Endothelial cell (in vitro differentiated cells): ENCODE data around the gene SLC17A5. TPM values are rescaled to one million over a fixed set of nuclear protein-coding genes. Genes with fewer than 3 reads are reported as not detected.

ENCODE experiments used
- DNase-seq: peaks from one replicate; pipeline ENCODE4 v3.0.0; 2021; ENCODE audit warnings: low spot score
- H3K27ac Mint-ChIP-seq: one replicate; pipeline ENCODE4 v1.8.0; 2021; ENCODE audit warnings: mixed read lengths, inconsistent platforms; ENCODE audit not compliant: unreplicated experiment
- H3K27me3 Mint-ChIP-seq: one replicate; pipeline ENCODE4 v1.8.0; 2021; ENCODE audit warnings: mild to moderate bottlenecking, moderate library complexity, mixed read lengths, inconsistent platforms; ENCODE audit not compliant: unreplicated experiment
- H3K36me3 Mint-ChIP-seq: one replicate; pipeline ENCODE4 v1.8.0; 2021; ENCODE audit warnings: mild to moderate bottlenecking, low read depth, mixed read lengths, inconsistent platforms; ENCODE audit not compliant: unreplicated experiment
- H3K4me1 Mint-ChIP-seq: one replicate; pipeline ENCODE4 v1.8.0; 2021; ENCODE audit warnings: mild to moderate bottlenecking, mixed read lengths, inconsistent platforms; ENCODE audit not compliant: unreplicated experiment
- H3K4me3 Mint-ChIP-seq: one replicate; pipeline ENCODE4 v1.8.0; 2021; ENCODE audit warnings: mild to moderate bottlenecking, mixed read lengths, inconsistent platforms; ENCODE audit not compliant: unreplicated experiment
- H3K9me3 Mint-ChIP-seq: one replicate; pipeline ENCODE4 v1.8.0; 2021; ENCODE audit warnings: mixed read lengths, inconsistent platforms; ENCODE audit not compliant: unreplicated experiment
- CTCF ChIP-seq: fragments of 200-600 bp; sonication (generic); IDR thresholded peaks from one replicate; pipeline ENCODE4 v1.5.0; 2021; ENCODE audit warnings: antibody characterized with exemption; ENCODE audit not compliant: unreplicated experiment
- long read RNA-seq: library from polyadenylated mRNA; unstranded; transcript quantifications from one replicate; pipeline ENCODE4 v2.0.0, GENCODE V29; 2020; ENCODE audit not compliant: unreplicated experiment
- total RNA-seq: library from RNA; stranded (reverse); fragmentation: NEBNext Ultra II Directional; extraction: Animal tissue kit (Norgen Biotek cat#: 25700); gene quantifications from one replicate; pipeline ENCODE4 v1.2.1, GENCODE V29; 2021; ENCODE audit not compliant: unreplicated experiment

SLC17A5 gene
- total RNA-seq = 17.5 TPM
- long read RNA-seq, transcript SLC17A5-201 (11 exons, 3,455 nt) = major isoform, 5 of 5 reads
- long read RNA-seq, partial matches to known transcripts = 0 of 5 reads
- long read RNA-seq, other reads (novel, unspliced or antisense) = 0 of 5 reads

- peak; percentile 18 for TF ChIP-seq CTCF
- Mint-ChIP-seq H3K4me3 (peak within 1 kb of the TSS; percentile 98), H3K4me1 (peaks cover 7% of the 10 kb centered on the region), H3K27ac (peak within 1 kb of the TSS; percentile 86), H3K9me3 (no peaks in the 10 kb centered on the region), H3K36me3 (peaks cover 9% of the 10 kb centered on the region), H3K27me3 (peaks cover 6% of the 10 kb centered on the region)
- peak; percentile 92 for DNase-seq
Measured at GRCh38 chr6:73653571-73654424, at the start of gene SLC17A5. Gene SLC17A5 (minus strand): TSS chr6:73653992. CDS start chr6:73653886, 106 bp downstream.

- Mint-ChIP-seq H3K27ac (no peak overlapping the region), H3K27me3 (peaks cover under 1% of the 10 kb centered on the region), H3K4me3 (no peak overlapping the region), H3K36me3 (peaks cover 12% of the 10 kb centered on the region), H3K4me1 (peaks cover 32% of the 10 kb centered on the region), H3K9me3 (no peaks in the 10 kb centered on the region)
- DNase-seq = no peak
- no peak for TF ChIP-seq CTCF
Measured at GRCh38 chr6:73703466-73703865, 49.7 kb upstream of the SLC17A5 start.

GRCh38 chr6:73702444-73702843 lies 48.7 kb upstream of the SLC17A5 start:
- DNase-seq = no peak
- no peak for TF ChIP-seq CTCF
- Mint-ChIP-seq H3K27me3 (peaks cover 2% of the 10 kb centered on the region), H3K9me3 (no peaks in the 10 kb centered on the region), H3K36me3 (peaks cover 19% of the 10 kb centered on the region), H3K4me1 (peaks cover 40% of the 10 kb centered on the region), H3K4me3 (no peak overlapping the region), H3K27ac (no peak overlapping the region)

- no peak for DNase-seq
- Mint-ChIP-seq H3K4me3 (peak overlapping the region; percentile 13), H3K27me3 (peaks cover 6% of the 10 kb centered on the region), H3K9me3 (no peaks in the 10 kb centered on the region), H3K4me1 (peaks cover 58% of the 10 kb centered on the region), H3K36me3 (peaks cover 27% of the 10 kb centered on the region), H3K27ac (peak overlapping the region; percentile 98)
- no peak for TF ChIP-seq CTCF
Measured at GRCh38 chr6:73699676-73700459, 46.1 kb upstream of the SLC17A5 start.
